Right lobe of liver (tissue), 4 donors: Measurements from ENCODE around the gene GNGT1.

Experiments used
- CTCF ChIP-seq, 4 donors: fragments of 200-600 bp in 3 of 4; fragments of 450-650 bp in 1 of 4; IDR thresholded peaks; one replicate each; pipeline versions ENCODE4 v1.5.1 to v1.8.0; 2016 to 2022; ENCODE audit warnings: antibody characterized with exemption in 4 of 4, mild to moderate bottlenecking in 2 of 4
- POLR2A ChIP-seq: fragments of 450-650 bp; IDR thresholded peaks from one replicate; pipeline ENCODE4 v1.6.1; 2017; ENCODE audit warnings: antibody characterized with exemption, mild to moderate bottlenecking
- donor health status: DM: no; HTN: no; CAD: no.
- donor health status: DM: no; HTN: no; CAD: no.
- donor health status: DM: no; HTN: yes; CAD: no.

- TF ChIP-seq CTCF (IDR thresholded peaks at IDR 0.05) (no peak), POLR2A (no peak)
Observed at GRCh38 chr7:93957767-93958166, 51.4 kb downstream of the GNGT1 start.
